Spinal cord (tissue), 10 donors: ENCODE data around the gene UNC79. TPM values are rescaled to one million over a fixed set of nuclear protein-coding genes. Genes with fewer than 3 reads are reported as not detected.

ENCODE experiments used
- DNase-seq, 6 donors: peaks; one replicate each; pipeline versions ENCODE4 v3.0.0 to v3.0.0-alpha.2; 2013 to 2015; ENCODE audit warnings: low spot score in 6 of 6, low read depth in 4 of 6
- H3K27ac ChIP-seq: one replicate; pipeline ENCODE4 v1.5.1; 2013; ENCODE audit warnings: low read depth, low read length, control low read depth
- H3K27me3 ChIP-seq: one replicate; pipeline ENCODE4 v1.6.1; 2013; ENCODE audit warnings: low read length; ENCODE audit not compliant: control insufficient read depth, insufficient read depth
- H3K36me3 ChIP-seq: one replicate; pipeline ENCODE4 v1.6.1; 2013; ENCODE audit warnings: low read length; ENCODE audit not compliant: control insufficient read depth, insufficient read depth
- H3K4me1 ChIP-seq: one replicate; pipeline ENCODE4 v1.6.1; 2013; ENCODE audit warnings: low read length; ENCODE audit not compliant: control insufficient read depth, insufficient read depth
- H3K4me3 ChIP-seq: one replicate; pipeline ENCODE4 v1.5.1; 2013; ENCODE audit warnings: low read depth, low read length, control low read depth
- H3K9me3 ChIP-seq: one replicate; pipeline ENCODE4 v1.6.1; 2013; ENCODE audit warnings: low read length; ENCODE audit not compliant: control insufficient read depth, insufficient read depth
- WGBS: methylation state at CpG from one replicate; pipeline ENCODE4 v1.1.5; 2013; ENCODE audit warnings: missing lambda C conversion rate; ENCODE audit not compliant: insufficient coverage; 5-methylcytosine and 5-hydroxymethylcytosine counted together
- polyA plus RNA-seq, 2 donors: library from polyadenylated mRNA; unstranded; fragments of 120-200 nt; gene quantifications; one replicate each; pipeline ENCODE4 v1.2.1, GENCODE V29; 2013; ENCODE audit not compliant: insufficient read length in 2 of 2
- total RNA-seq, 2 donors: library from RNA; depleted of rRNA in 1 of 2; stranded (reverse); fragments of 120-200 nt in 1 of 2; fragments of >200 nt in 1 of 2; gene quantifications; one replicate each; pipeline versions ENCODE4 v1.2.3 to v1.2.4, GENCODE V29; 2013 to 2014
- donor health status: healthy.

UNC79 gene
- total and polyA plus RNA-seq, 4 donors: 7.9 to 20.7 (median 15.1) TPM

DNA sequence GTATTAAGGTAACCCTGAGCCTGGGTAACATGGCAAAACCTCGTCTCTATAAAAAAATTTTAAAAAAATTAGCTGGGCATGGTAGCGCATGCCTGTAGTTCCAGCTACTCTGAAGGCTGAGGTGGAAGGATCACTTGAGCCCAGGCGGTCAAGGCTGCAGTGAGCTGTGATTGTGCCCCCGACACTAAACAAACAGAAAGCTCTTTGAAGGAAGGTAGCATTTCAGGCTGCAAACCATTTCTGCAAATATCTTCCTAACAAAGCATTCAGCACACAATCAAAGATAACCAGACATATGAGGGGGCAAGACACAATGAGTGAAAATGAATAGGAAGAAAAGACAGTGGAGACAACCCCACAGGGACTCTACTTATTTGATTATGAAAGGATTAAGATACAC is 238.9 kb downstream of the UNC79 start:
- H3K4me3 ChIP-seq: no peak overlapping the region
- no peak for DNase-seq
- no peaks in the 10 kb centered on the region for H3K27me3 ChIP-seq
- H3K27ac ChIP-seq: no peak overlapping the region
- H3K36me3 ChIP-seq: peaks cover 12% of the 10 kb centered on the region
- peaks cover 13% of the 10 kb centered on the region for H3K9me3 ChIP-seq
- no peaks in the 10 kb centered on the region for H3K4me1 ChIP-seq
- WGBS: 96% methylated on average over 3 of the region's 4 CpGs

DNA sequence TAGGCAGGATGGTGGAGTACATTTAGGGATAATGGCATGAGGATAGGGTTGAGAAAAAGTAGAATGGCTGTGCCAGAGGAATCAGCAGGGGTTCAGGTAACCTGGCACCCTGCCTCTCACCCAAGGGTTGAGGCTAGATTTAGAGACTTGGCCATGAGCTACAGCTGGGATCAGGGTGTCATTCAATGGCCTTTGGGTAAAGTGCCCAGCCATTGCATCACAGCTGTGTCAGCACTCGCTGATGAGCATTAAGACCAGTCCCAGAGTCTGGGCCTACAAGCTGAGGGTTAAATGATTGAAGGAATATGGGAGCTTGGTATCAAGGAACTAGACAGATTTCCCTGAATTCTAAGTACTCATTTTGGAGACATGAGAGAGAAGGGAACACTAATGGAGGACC is 243.6 kb downstream of the UNC79 start:
- H3K27ac ChIP-seq: no peak overlapping the region
- no CpG with 5 or more reads among the region's 1 CpG for WGBS
- no peaks in the 10 kb centered on the region for H3K9me3 ChIP-seq
- no peak overlapping the region for H3K4me3 ChIP-seq
- no peaks in the 10 kb centered on the region for H3K27me3 ChIP-seq
- H3K4me1 ChIP-seq: no peaks in the 10 kb centered on the region
- H3K36me3 ChIP-seq: peaks cover 4% of the 10 kb centered on the region
- DNase-seq: no peak

DNA sequence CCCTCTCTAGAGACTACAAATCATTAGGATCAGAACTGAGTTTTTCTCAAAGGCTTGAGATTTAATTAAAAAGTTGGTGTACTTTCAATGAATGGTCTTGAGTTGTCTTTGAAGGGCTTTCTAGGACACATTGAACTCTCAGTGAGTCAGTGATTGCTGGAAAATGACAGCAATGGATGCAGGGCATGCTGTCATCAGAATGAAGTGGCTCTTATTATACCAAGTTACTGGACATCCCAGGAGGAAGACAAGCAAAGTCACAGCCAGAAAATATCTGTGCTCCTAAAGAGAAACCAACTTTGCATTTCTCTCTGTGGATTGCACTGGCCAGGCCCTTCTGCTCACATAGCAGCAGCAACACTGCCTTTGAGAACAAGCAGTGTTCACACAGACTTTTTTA is 244.9 kb downstream of the UNC79 start:
- Histone ChIP-seq H3K4me3 (no peak overlapping the region), H3K36me3 (peaks cover 4% of the 10 kb centered on the region), H3K9me3 (no peaks in the 10 kb centered on the region), H3K27me3 (no peaks in the 10 kb centered on the region), H3K4me1 (no peaks in the 10 kb centered on the region), H3K27ac (no peak overlapping the region)
- DNase-seq: no peak

DNA sequence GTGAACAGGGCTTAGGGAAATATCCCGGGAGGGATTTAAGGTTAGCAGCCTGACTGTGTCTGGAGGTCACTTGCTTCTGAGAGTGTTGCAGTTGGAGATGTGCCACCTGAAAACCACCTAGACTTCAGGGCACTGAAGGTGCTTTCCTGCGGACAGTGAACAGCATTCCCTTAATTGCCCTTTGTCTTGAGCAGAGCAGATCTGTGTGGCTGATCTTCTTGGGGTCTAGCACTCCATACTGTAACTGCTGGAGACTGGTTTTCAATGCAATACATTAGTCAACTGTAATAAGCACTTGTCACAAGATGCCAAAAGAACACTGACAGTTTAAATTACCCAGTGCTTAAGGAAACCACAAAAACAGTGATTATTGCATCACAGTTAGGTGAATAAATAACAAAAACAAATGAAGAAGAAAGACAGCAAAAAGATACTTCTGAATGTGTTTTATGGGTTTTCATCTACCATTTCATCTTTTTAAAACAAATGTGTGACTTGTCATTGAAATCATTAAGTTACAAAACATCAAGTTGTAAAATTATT is 245.7 kb downstream of the UNC79 start:
- WGBS: 65% methylated on average over 2 of the region's 2 CpGs
- Histone ChIP-seq H3K9me3 (no peaks in the 10 kb centered on the region), H3K27ac (no peak overlapping the region), H3K36me3 (peaks cover 4% of the 10 kb centered on the region), H3K27me3 (no peaks in the 10 kb centered on the region), H3K4me1 (no peaks in the 10 kb centered on the region), H3K4me3 (no peak overlapping the region)
- no peak for DNase-seq

DNA sequence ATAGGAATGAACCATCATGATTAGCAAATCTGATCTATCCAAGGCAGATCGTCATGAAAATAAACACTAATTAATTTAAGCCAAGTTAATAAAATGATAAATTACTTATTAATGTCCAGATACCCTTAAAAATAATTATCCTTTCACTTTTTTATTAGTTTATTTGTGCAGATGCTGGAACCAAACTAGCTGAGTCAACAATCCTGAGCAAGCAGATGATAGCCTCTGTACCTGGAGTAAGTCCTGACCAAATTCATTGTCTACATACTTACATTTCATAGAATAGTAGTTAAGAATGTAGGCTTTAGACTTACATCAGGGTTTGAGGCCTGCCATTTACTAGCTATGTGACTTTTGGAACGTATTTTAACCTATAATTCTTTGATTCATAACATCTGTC is 251.7 kb downstream of the UNC79 start:
- Histone ChIP-seq H3K9me3 (no peaks in the 10 kb centered on the region), H3K36me3 (no peaks in the 10 kb centered on the region), H3K27ac (no peak overlapping the region), H3K4me1 (no peaks in the 10 kb centered on the region), H3K4me3 (no peak overlapping the region), H3K27me3 (no peaks in the 10 kb centered on the region)
- WGBS: no CpG with 5 or more reads among the region's 2 CpGs
- no peak for DNase-seq

- Histone ChIP-seq H3K36me3 (no peaks in the 10 kb centered on the region), H3K4me3 (no peak overlapping the region), H3K27me3 (no peaks in the 10 kb centered on the region), H3K4me1 (no peaks in the 10 kb centered on the region), H3K9me3 (no peaks in the 10 kb centered on the region), H3K27ac (no peak overlapping the region)
- no CpG with 5 or more reads among the region's 5 CpGs for WGBS
- DNase-seq: peak in 1 of 6 donors; percentile 72
Measured at GRCh38 chr14:93683226-93683625, 252.5 kb downstream of the UNC79 start.

DNA sequence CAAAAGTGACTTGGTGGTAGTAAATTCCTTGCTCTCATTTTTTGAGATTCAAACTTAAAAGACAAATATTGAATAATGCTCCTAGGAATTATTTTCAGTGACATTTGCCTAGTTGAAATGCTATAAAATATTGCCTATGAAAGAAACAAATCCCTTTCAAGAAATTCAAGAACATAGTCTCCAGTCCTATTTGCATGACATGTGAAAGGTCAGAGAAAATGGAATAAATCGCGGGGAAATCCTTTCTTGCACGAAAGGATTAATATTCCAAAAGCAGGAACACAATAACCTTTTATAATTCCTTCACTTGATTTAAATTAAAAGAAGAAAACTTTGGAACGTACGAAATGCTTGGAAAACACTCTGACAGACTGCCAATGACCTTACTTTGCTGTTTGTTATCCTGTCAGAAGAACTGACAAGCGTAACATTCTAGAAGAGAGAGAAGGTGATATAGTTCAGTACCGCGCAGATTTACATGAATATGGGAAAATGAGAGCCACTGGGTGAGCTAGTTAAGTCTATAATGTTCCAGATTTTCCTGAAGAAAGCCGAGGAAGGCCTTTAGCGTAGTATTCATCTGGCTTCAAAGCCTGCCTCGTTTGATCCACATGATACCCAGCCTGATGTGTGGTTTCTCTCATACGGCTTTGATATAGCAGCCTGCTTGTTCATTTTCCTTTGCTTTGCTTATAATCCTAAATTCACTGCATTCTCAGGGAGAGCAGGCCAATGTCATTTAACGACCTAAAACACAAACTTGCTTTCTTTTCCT is 254.6 kb downstream of the UNC79 start:
- no peak overlapping the region for H3K27ac ChIP-seq
- no peaks in the 10 kb centered on the region for H3K4me1 ChIP-seq
- WGBS: 46% methylated on average over 9 of the region's 13 CpGs
- H3K27me3 ChIP-seq: no peaks in the 10 kb centered on the region
- no peaks in the 10 kb centered on the region for H3K9me3 ChIP-seq
- no peak overlapping the region for H3K4me3 ChIP-seq
- no peak for DNase-seq
- no peaks in the 10 kb centered on the region for H3K36me3 ChIP-seq

DNA sequence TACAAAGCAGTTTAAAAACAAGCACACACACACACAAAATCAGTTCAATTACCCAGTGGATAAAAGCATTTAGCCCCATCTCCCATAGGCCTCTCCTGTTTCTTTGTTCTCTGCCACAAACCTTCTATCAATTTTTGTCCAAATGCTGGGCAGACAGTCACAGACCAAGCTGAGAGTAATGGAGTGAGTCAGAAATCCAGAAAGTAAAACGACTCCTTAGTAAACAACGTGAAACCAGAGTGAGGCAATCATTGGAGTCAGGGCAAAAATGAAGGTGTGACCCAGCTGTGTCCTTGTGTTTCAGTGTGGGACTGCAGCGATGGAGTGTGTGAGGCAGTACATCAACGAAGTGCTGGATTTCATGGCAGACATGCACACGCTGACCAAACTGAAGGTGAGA is 255.5 kb downstream of the UNC79 start:
- WGBS: 58% methylated on average over 5 of the region's 5 CpGs
- Histone ChIP-seq H3K27ac (no peak overlapping the region), H3K4me3 (no peak overlapping the region), H3K36me3 (peaks cover 3% of the 10 kb centered on the region), H3K27me3 (no peaks in the 10 kb centered on the region), H3K4me1 (no peaks in the 10 kb centered on the region), H3K9me3 (no peaks in the 10 kb centered on the region)
- peak in 1 of 6 donors; percentile 22 for DNase-seq

DNA sequence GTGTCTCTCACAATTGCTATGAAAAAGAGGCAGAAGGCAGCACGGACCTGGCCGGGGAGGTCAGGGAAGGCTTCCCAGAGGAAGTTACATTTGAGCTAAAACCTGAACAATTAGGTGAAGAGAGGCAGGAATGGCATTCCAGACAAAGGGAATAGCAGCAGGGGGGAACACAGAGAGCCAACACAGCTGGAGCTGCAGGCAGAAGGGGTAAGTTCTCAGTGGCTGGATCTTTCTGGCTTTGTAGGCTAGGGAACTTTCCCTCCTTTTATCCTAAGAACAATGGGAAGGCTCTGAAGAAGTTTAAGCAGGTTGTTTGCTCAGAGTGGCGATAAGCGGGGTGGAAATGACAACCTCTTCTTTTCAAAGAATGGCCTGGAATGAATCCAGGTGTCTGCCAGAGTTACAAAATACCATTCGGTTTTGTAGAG is 257.5 kb downstream of the UNC79 start:
- Histone ChIP-seq H3K27ac (no peak overlapping the region), H3K27me3 (no peaks in the 10 kb centered on the region), H3K9me3 (no peaks in the 10 kb centered on the region), H3K4me1 (no peaks in the 10 kb centered on the region), H3K4me3 (no peak overlapping the region), H3K36me3 (peaks cover 3% of the 10 kb centered on the region)
- WGBS: 34% methylated on average over 5 of the region's 5 CpGs
- DNase-seq: no peak

GRCh38 chr14:93688820-93689219 is 258.1 kb downstream of the UNC79 start:
- no CpG with 5 or more reads among the region's 4 CpGs for WGBS
- Histone ChIP-seq H3K4me3 (no peak overlapping the region), H3K9me3 (no peaks in the 10 kb centered on the region), H3K36me3 (peaks cover 3% of the 10 kb centered on the region), H3K4me1 (no peaks in the 10 kb centered on the region), H3K27me3 (no peaks in the 10 kb centered on the region), H3K27ac (no peak overlapping the region)
- no peak for DNase-seq
